WTC11 (cell line): ENCODE results near the gene RHOH. TPM values are rescaled to one million over a fixed set of nuclear protein-coding genes. Genes with fewer than 3 reads are reported as not detected.
"Not testable (repeated sequence)": the region's sequence is repeated elsewhere in the genome, so short reads cannot be mapped to it uniquely, and the experiment has no call there.

Experiments used
- ATAC-seq: fragments of 200-7000 bp; cut with Tn5 transposase; 2 replicates; pipeline ENCODE4 v1.10.0; 2021; ENCODE audit warnings: mild to moderate bottlenecking, moderate library complexity
- CTCF ChIA-PET: fragments of 300-600 bp; sonication (Branson Sonifier 250); formaldehyde crosslinking; loops from one replicate; lab custom pipeline; 2021; ENCODE audit warnings: antibody characterized with exemption; lab: Charles Lee
- POLR2A ChIA-PET: fragments of 350-600 bp; sonication (Branson Sonifier 250); formaldehyde crosslinking; loops from one replicate; lab custom pipeline; 2021; ENCODE audit warnings: antibody characterized with exemption; lab: Charles Lee
- DNase-seq: peaks from one replicate; pipeline ENCODE4 v3.0.0; 2021; ENCODE audit warnings: low spot score
- H3K27ac Mint-ChIP-seq: 2 replicates; pipeline ENCODE4 v1.8.0; 2021; ENCODE audit warnings: mixed read lengths
- H3K27me3 Mint-ChIP-seq: 2 replicates; pipeline ENCODE4 v1.8.0; 2021; ENCODE audit warnings: low read depth, mild to moderate bottlenecking, moderate library complexity, mixed read lengths
- H3K36me3 Mint-ChIP-seq: 2 replicates; pipeline ENCODE4 v1.8.0; 2021; ENCODE audit warnings: mixed read lengths
- H3K4me1 Mint-ChIP-seq: 2 replicates; pipeline ENCODE4 v1.8.0; 2022; ENCODE audit warnings: mixed read lengths
- H3K4me3 Mint-ChIP-seq: 2 replicates; pipeline ENCODE4 v1.8.0; 2021; ENCODE audit warnings: mild to moderate bottlenecking, moderate library complexity, mixed read lengths
- H3K9me3 Mint-ChIP-seq: 2 replicates; pipeline ENCODE4 v1.8.0; 2021; ENCODE audit warnings: mixed read lengths
- ATF2 ChIP-seq: sonication (generic); formaldehyde crosslinking; IDR thresholded peaks from 2 replicates; pipeline ENCODE4 v1.8.1; 2022; ENCODE audit warnings: low read depth, missing genetic modification reagents, borderline replicate concordance
- MLX ChIP-seq: sonication (generic); formaldehyde crosslinking; IDR thresholded peaks from 2 replicates; pipeline ENCODE4 v1.8.1; 2023; ENCODE audit warnings: mild to moderate bottlenecking, missing genetic modification reagents, moderate library complexity
- NFYB ChIP-seq: sonication (generic); formaldehyde crosslinking; conservative IDR thresholded peaks from 2 replicates; pipeline ENCODE4 v1.8.0; 2022; ENCODE audit warnings: low read depth, missing genetic modification reagents
- SMAD3 ChIP-seq: sonication (generic); formaldehyde crosslinking; IDR thresholded peaks from 2 replicates; pipeline ENCODE4 v1.8.0; 2022; ENCODE audit warnings: missing genetic modification reagents, mild to moderate bottlenecking, borderline replicate concordance
- TCF7 ChIP-seq: sonication (generic); formaldehyde crosslinking; IDR thresholded peaks from 2 replicates; pipeline ENCODE4 v1.8.0; 2022; ENCODE audit warnings: mild to moderate bottlenecking, low read depth, missing genetic modification reagents, moderate library complexity
- USF1 ChIP-seq: sonication (generic); formaldehyde crosslinking; IDR thresholded peaks from 2 replicates; pipeline ENCODE4 v1.8.0; 2022; ENCODE audit warnings: mild to moderate bottlenecking, missing genetic modification reagents
- ZNF263 ChIP-seq: sonication (generic); formaldehyde crosslinking; IDR thresholded peaks from 2 replicates; pipeline ENCODE4 v1.8.1; 2022; ENCODE audit warnings: low read depth, mild to moderate bottlenecking, moderate library complexity, missing genetic modification reagents
- ZNF317 ChIP-seq: sonication (generic); formaldehyde crosslinking; IDR thresholded peaks from 2 replicates; pipeline ENCODE4 v1.8.1; 2023; ENCODE audit warnings: low read depth, mild to moderate bottlenecking, moderate library complexity, missing genetic modification reagents, borderline replicate concordance
- ZNF416 ChIP-seq: fragments of 250-450 bp; sonication (Bioruptor Pico); IDR thresholded peaks from 2 replicates; pipeline ENCODE4 v1.9.0; 2021; ENCODE audit warnings: mild to moderate bottlenecking, inconsistent platforms
- ZNF512 ChIP-seq: sonication (generic); formaldehyde crosslinking; IDR thresholded peaks from 2 replicates; pipeline ENCODE4 v1.8.1; 2022; ENCODE audit warnings: missing genetic modification reagents, borderline replicate concordance
- total RNA-seq: library from RNA; stranded (reverse); gene quantifications from 3 replicates; pipeline ENCODE4 v1.2.3, GENCODE V29; 2021
- TF ChIP-seq, protein P1 (sequence below): fragments of 250-450 bp; sonication (Bioruptor Pico); IDR thresholded peaks from 2 replicates; pipeline ENCODE4 v1.9.0; 2021; ENCODE audit warnings: mild to moderate bottlenecking, borderline replicate concordance
- TF ChIP-seq, protein P2 (sequence below): sonication (generic); formaldehyde crosslinking; IDR thresholded peaks from 2 replicates; pipeline ENCODE4 v1.8.1; 2023; ENCODE audit warnings: mild to moderate bottlenecking, missing genetic modification reagents, moderate library complexity
- TF ChIP-seq, protein P3 (sequence below): sonication (generic); formaldehyde crosslinking; IDR thresholded peaks from 2 replicates; pipeline ENCODE4 v1.8.0; 2022; ENCODE audit warnings: missing genetic modification reagents
- TF ChIP-seq, protein P4 (sequence below): sonication (generic); formaldehyde crosslinking; conservative IDR thresholded peaks from 2 replicates; pipeline ENCODE4 v1.8.1; 2022; ENCODE audit warnings: mild to moderate bottlenecking, missing genetic modification reagents

RHOH gene
- total RNA-seq, 1 experiment from 2014 or later = 8.7 TPM

DNA sequence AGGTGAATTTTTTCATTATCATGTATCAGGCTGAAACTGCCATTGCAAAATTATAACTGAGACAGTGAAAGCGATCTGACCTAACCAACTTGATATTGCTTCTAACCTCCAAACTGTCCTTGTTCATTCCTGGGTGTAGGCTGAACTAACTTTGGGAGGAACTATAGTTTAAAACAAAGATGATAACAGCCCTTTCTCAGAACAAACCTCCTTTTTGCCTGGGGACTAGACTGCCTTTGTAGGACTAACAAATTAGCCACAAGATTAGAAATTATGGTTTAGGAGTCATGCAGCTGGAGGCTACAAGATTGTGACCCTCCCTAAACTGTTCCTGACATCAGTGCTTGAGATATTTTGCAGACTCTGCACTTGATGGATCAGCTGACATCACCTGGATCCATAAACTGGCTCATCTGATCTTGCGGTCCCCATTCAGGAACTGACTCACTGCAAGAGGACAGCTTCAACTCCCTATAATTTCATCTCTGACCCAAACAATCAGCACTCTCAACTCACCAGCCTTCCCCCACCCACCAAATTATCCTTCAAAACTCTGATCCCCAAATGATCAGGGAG, 93.9 kb downstream of the RHOH start:
- DNase-seq, H3K36me3 Mint-ChIP-seq, H3K9me3 Mint-ChIP-seq, H3K4me3 Mint-ChIP-seq, H3K27ac Mint-ChIP-seq, ATAC-seq, CTCF ChIA-PET, POLR2A ChIA-PET: not testable (repeated sequence)
- Mint-ChIP-seq H3K4me1 (peaks cover 11% of the 10 kb centered on the region), H3K27me3 (peaks cover 10% of the 10 kb centered on the region)

- POLR2A ChIA-PET = interaction anchor here (0.7 kb wide), 1 partner anchor 265 kb away, joined by 5 read pairs; no protein-coding TSS in a partner anchor
- ATAC-seq (peak; percentile 93), DNase-seq (no peak)
- peaks cover 4% of the 10 kb centered on the region for H3K36me3 Mint-ChIP-seq
- H3K27me3 Mint-ChIP-seq = peaks cover 5% of the 10 kb centered on the region; the same call in 1 of the 2 replicates
- CTCF ChIA-PET = interaction anchor here (0.6 to 2.4 kb wide), 2 partner anchors 25 to 56 kb away, joined by 4 to 10 read pairs; no protein-coding TSS in a partner anchor
- H3K4me1 Mint-ChIP-seq = peaks cover 11% of the 10 kb centered on the region
- H3K27ac Mint-ChIP-seq = no peak overlapping the region
- TF ChIP-seq, protein P1, sequence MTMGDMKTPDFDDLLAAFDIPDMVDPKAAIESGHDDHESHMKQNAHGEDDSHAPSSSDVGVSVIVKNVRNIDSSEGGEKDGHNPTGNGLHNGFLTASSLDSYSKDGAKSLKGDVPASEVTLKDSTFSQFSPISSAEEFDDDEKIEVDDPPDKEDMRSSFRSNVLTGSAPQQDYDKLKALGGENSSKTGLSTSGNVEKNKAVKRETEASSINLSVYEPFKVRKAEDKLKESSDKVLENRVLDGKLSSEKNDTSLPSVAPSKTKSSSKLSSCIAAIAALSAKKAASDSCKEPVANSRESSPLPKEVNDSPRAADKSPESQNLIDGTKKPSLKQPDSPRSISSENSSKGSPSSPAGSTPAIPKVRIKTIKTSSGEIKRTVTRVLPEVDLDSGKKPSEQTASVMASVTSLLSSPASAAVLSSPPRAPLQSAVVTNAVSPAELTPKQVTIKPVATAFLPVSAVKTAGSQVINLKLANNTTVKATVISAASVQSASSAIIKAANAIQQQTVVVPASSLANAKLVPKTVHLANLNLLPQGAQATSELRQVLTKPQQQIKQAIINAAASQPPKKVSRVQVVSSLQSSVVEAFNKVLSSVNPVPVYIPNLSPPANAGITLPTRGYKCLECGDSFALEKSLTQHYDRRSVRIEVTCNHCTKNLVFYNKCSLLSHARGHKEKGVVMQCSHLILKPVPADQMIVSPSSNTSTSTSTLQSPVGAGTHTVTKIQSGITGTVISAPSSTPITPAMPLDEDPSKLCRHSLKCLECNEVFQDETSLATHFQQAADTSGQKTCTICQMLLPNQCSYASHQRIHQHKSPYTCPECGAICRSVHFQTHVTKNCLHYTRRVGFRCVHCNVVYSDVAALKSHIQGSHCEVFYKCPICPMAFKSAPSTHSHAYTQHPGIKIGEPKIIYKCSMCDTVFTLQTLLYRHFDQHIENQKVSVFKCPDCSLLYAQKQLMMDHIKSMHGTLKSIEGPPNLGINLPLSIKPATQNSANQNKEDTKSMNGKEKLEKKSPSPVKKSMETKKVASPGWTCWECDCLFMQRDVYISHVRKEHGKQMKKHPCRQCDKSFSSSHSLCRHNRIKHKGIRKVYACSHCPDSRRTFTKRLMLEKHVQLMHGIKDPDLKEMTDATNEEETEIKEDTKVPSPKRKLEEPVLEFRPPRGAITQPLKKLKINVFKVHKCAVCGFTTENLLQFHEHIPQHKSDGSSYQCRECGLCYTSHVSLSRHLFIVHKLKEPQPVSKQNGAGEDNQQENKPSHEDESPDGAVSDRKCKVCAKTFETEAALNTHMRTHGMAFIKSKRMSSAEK (CRISPR knock-in tag) = peak; percentile 52; the same call in 1 of the 2 replicates
- no peak for TF ChIP-seq SMAD3 (CRISPR knock-in tag)
- TF ChIP-seq, protein P2, sequence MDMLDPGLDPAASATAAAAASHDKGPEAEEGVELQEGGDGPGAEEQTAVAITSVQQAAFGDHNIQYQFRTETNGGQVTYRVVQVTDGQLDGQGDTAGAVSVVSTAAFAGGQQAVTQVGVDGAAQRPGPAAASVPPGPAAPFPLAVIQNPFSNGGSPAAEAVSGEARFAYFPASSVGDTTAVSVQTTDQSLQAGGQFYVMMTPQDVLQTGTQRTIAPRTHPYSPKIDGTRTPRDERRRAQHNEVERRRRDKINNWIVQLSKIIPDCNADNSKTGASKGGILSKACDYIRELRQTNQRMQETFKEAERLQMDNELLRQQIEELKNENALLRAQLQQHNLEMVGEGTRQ (CRISPR knock-in tag) = peak; percentile 94
- no peak for TF ChIP-seq ZNF317
- peak; percentile 95 for TF ChIP-seq USF1 (CRISPR knock-in tag)
- peaks cover 9% of the 10 kb centered on the region for H3K9me3 Mint-ChIP-seq
- no peak overlapping the region for H3K4me3 Mint-ChIP-seq
Observed at GRCh38 chr4:40292313-40292759, 95.5 kb downstream of the RHOH start.

GRCh38 chr4:40294339-40294738, 97.5 kb downstream of the RHOH start:
- ChIA-PET POLR2A (no interaction called here), CTCF (interaction anchor here (2.4 kb wide), 1 partner anchor 23 kb away, joined by 10 read pairs; no protein-coding TSS in a partner anchor)
- H3K4me3 Mint-ChIP-seq = no peak overlapping the region
- peaks cover 4% of the 10 kb centered on the region for H3K36me3 Mint-ChIP-seq
- peaks cover 5% of the 10 kb centered on the region; the same call in 1 of the 2 replicates for H3K27me3 Mint-ChIP-seq
- no peak overlapping the region for H3K27ac Mint-ChIP-seq
- H3K4me1 Mint-ChIP-seq = peaks cover 10% of the 10 kb centered on the region
- ATAC-seq (no peak), DNase-seq (no peak)
- H3K9me3 Mint-ChIP-seq = peaks cover 9% of the 10 kb centered on the region
- TF ChIP-seq ZNF512 (CRISPR knock-in tag) (no peak), MLX (CRISPR knock-in tag) (no peak), ZNF416 (CRISPR knock-in tag) (no peak), ATF2 (CRISPR knock-in tag) (no peak), NFYB (CRISPR knock-in tag) (no peak), ZNF263 (no peak), TCF7 (CRISPR knock-in tag) (no peak)
- TF ChIP-seq, protein P3, sequence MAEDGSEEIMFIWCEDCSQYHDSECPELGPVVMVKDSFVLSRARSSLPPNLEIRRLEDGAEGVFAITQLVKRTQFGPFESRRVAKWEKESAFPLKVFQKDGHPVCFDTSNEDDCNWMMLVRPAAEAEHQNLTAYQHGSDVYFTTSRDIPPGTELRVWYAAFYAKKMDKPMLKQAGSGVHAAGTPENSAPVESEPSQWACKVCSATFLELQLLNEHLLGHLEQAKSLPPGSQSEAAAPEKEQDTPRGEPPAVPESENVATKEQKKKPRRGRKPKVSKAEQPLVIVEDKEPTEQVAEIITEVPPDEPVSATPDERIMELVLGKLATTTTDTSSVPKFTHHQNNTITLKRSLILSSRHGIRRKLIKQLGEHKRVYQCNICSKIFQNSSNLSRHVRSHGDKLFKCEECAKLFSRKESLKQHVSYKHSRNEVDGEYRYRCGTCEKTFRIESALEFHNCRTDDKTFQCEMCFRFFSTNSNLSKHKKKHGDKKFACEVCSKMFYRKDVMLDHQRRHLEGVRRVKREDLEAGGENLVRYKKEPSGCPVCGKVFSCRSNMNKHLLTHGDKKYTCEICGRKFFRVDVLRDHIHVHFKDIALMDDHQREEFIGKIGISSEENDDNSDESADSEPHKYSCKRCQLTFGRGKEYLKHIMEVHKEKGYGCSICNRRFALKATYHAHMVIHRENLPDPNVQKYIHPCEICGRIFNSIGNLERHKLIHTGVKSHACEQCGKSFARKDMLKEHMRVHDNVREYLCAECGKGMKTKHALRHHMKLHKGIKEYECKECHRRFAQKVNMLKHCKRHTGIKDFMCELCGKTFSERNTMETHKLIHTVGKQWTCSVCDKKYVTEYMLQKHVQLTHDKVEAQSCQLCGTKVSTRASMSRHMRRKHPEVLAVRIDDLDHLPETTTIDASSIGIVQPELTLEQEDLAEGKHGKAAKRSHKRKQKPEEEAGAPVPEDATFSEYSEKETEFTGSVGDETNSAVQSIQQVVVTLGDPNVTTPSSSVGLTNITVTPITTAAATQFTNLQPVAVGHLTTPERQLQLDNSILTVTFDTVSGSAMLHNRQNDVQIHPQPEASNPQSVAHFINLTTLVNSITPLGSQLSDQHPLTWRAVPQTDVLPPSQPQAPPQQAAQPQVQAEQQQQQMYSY = no peak
- TF ChIP-seq, protein P4, sequence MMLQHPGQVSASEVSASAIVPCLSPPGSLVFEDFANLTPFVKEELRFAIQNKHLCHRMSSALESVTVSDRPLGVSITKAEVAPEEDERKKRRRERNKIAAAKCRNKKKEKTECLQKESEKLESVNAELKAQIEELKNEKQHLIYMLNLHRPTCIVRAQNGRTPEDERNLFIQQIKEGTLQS = no peak
